OCI-LY1 (cell line): ENCODE results near the gene CHCHD6.

ENCODE experiments used
- CTCF ChIP-seq: fragments of 200-600 bp; sonication (generic), shearing (Covaris generic); IDR thresholded peaks from 2 replicates; pipeline ENCODE4 v1.5.1; 2017; ENCODE audit warnings: mild to moderate bottlenecking, antibody characterized with exemption, low read length, moderate library complexity, mixed read lengths
- EZH2 ChIP-seq: fragments of 200-600 bp; sonication (generic), shearing (Covaris generic); IDR thresholded peaks from 2 replicates; pipeline ENCODE4 v1.8.0; 2017; ENCODE audit warnings: borderline replicate concordance, mixed run types, mild to moderate bottlenecking, antibody characterized with exemption, low read length, moderate library complexity, mixed read lengths

GRCh38 chr3:126716057-126716456 lies 12.0 kb downstream of the CHCHD6 start:
- TF ChIP-seq CTCF (no peak), EZH2 (no peak)
